WTC11 (cell line): ENCODE data around the gene MYH11. TPM values are rescaled to one million over a fixed set of nuclear protein-coding genes. Genes with fewer than 3 reads are reported as not detected.

Experiments used
- ATAC-seq: fragments of 200-7000 bp; cut with Tn5 transposase; 2 replicates; pipeline ENCODE4 v1.10.0; 2021; ENCODE audit warnings: mild to moderate bottlenecking, moderate library complexity
- CTCF ChIA-PET: fragments of 300-600 bp; sonication (Branson Sonifier 250); formaldehyde crosslinking; loops from one replicate; lab custom pipeline; 2021; ENCODE audit warnings: antibody characterized with exemption; lab: Charles Lee
- POLR2A ChIA-PET: fragments of 350-600 bp; sonication (Branson Sonifier 250); formaldehyde crosslinking; loops from one replicate; lab custom pipeline; 2021; ENCODE audit warnings: antibody characterized with exemption; lab: Charles Lee
- DNase-seq: peaks from one replicate; pipeline ENCODE4 v3.0.0; 2021; ENCODE audit warnings: low spot score
- H3K27ac Mint-ChIP-seq: 2 replicates; pipeline ENCODE4 v1.8.0; 2021; ENCODE audit warnings: mixed read lengths
- H3K27me3 Mint-ChIP-seq: 2 replicates; pipeline ENCODE4 v1.8.0; 2021; ENCODE audit warnings: low read depth, mild to moderate bottlenecking, moderate library complexity, mixed read lengths
- H3K36me3 Mint-ChIP-seq: 2 replicates; pipeline ENCODE4 v1.8.0; 2021; ENCODE audit warnings: mixed read lengths
- H3K4me1 Mint-ChIP-seq: 2 replicates; pipeline ENCODE4 v1.8.0; 2022; ENCODE audit warnings: mixed read lengths
- H3K4me3 Mint-ChIP-seq: 2 replicates; pipeline ENCODE4 v1.8.0; 2021; ENCODE audit warnings: mild to moderate bottlenecking, moderate library complexity, mixed read lengths
- H3K9me3 Mint-ChIP-seq: 2 replicates; pipeline ENCODE4 v1.8.0; 2021; ENCODE audit warnings: mixed read lengths
- FOXJ3 ChIP-seq: sonication (generic); formaldehyde crosslinking; IDR thresholded peaks from 2 replicates; pipeline ENCODE4 v1.9.0; 2021; ENCODE audit warnings: missing genetic modification reagents, mild to moderate bottlenecking, borderline replicate concordance
- GRHL2 ChIP-seq: fragments of 250-450 bp; sonication (Bioruptor Pico); IDR thresholded peaks from 2 replicates; pipeline ENCODE4 v1.8.0; 2022; ENCODE audit warnings: mild to moderate bottlenecking, moderate library complexity; ENCODE audit not compliant: insufficient replicate concordance, severe bottlenecking
- HMGA2 ChIP-seq: fragments of 250-450 bp; sonication (Bioruptor Pico); IDR thresholded peaks from 2 replicates; pipeline ENCODE4 v1.4.0; 2021; ENCODE audit warnings: mild to moderate bottlenecking, moderate library complexity
- IRF2 ChIP-seq: sonication (generic); formaldehyde crosslinking; IDR thresholded peaks from 2 replicates; pipeline ENCODE4 v1.8.0; 2022; ENCODE audit warnings: low read depth, missing genetic modification reagents, borderline replicate concordance
- RORB ChIP-seq: fragments of 250-450 bp; sonication (Bioruptor Pico); IDR thresholded peaks from 2 replicates; pipeline ENCODE4 v1.9.0; 2021; ENCODE audit warnings: mild to moderate bottlenecking
- SP1 ChIP-seq: sonication (generic); formaldehyde crosslinking; conservative IDR thresholded peaks from 2 replicates; pipeline ENCODE4 v1.8.1; 2022; ENCODE audit warnings: missing genetic modification reagents
- TCF7 ChIP-seq: sonication (generic); formaldehyde crosslinking; IDR thresholded peaks from 2 replicates; pipeline ENCODE4 v1.8.0; 2022; ENCODE audit warnings: mild to moderate bottlenecking, low read depth, missing genetic modification reagents, moderate library complexity
- TEAD1 ChIP-seq: sonication (generic); formaldehyde crosslinking; IDR thresholded peaks from 2 replicates; pipeline ENCODE4 v1.8.0; 2022; ENCODE audit warnings: mild to moderate bottlenecking, missing genetic modification reagents
- ZBTB21 ChIP-seq: sonication (generic); formaldehyde crosslinking; IDR thresholded peaks from 2 replicates; pipeline ENCODE4 v1.8.1; 2023; ENCODE audit warnings: mild to moderate bottlenecking, missing genetic modification reagents, borderline replicate concordance
- ZNF121 ChIP-seq: sonication (generic); formaldehyde crosslinking; IDR thresholded peaks from 2 replicates; pipeline ENCODE4 v1.8.0; 2023; ENCODE audit warnings: missing genetic modification reagents
- ZNF317 ChIP-seq: sonication (generic); formaldehyde crosslinking; IDR thresholded peaks from 2 replicates; pipeline ENCODE4 v1.8.1; 2023; ENCODE audit warnings: low read depth, mild to moderate bottlenecking, moderate library complexity, missing genetic modification reagents, borderline replicate concordance
- ZNF671 ChIP-seq: fragments of 250-450 bp; sonication (Bioruptor Pico); IDR thresholded peaks from 2 replicates; pipeline ENCODE4 v1.8.0; 2021; ENCODE audit warnings: mild to moderate bottlenecking
- total RNA-seq: library from RNA; stranded (reverse); gene quantifications from 3 replicates; pipeline ENCODE4 v1.2.3, GENCODE V29; 2021
- TF ChIP-seq, protein P1 (sequence below): sonication (generic); formaldehyde crosslinking; IDR thresholded peaks from 2 replicates; pipeline ENCODE4 v1.8.0; 2022; ENCODE audit warnings: missing genetic modification reagents
- TF ChIP-seq, protein P2 (sequence below): sonication (generic); formaldehyde crosslinking; IDR thresholded peaks from 2 replicates; pipeline ENCODE4 v1.8.1; 2022; ENCODE audit warnings: mild to moderate bottlenecking, missing genetic modification reagents, moderate library complexity, borderline replicate concordance
- TF ChIP-seq, protein P3 (sequence below): fragments of 200-600 bp; IDR thresholded peaks from 2 replicates; pipeline ENCODE4 v1.8.0; 2022; ENCODE audit warnings: antibody characterized with exemption

MYH11 gene
- total RNA-seq, 1 experiment from 2014 or later, result 0.74 TPM

DNA sequence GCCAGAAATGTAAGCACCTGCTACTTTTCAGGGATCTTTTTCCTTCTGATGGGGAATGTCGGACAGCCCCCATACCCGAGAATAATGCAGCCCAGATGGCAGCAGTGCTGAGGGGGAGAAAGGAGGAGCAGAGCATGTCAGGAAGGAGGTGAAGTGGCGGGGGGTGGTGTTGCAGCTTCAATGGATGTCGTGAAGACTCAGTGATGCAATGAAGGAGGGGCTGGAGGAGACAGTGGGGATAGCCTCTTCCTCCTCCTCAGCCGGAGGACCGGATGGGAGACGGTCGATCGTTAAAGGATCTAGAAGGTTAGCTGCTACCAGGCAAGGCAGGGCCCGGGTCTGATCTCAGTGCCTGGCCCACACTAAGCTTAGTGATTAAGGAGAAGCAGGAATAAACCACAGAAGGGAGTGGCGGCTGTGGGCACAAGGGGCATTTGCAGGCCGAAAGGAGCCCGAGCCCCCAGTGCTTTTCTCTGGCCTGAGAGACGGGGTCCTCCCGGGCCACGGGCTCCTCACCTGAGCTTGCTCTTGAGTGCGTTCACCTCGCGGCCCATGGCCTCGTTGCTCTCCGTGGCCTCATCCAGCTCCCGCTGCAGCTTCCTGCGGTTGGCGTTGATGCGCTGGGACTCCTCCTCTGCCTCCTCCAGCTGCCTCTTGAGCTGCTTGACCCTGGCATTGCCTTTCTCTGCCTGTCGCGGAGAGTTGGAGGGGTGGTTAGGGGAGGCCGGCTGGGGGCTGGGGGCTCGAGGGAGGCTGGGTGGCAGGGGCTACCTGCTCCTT lies 142.2 kb downstream of the MYH11 start (continued):
- TF ChIP-seq, protein P1, sequence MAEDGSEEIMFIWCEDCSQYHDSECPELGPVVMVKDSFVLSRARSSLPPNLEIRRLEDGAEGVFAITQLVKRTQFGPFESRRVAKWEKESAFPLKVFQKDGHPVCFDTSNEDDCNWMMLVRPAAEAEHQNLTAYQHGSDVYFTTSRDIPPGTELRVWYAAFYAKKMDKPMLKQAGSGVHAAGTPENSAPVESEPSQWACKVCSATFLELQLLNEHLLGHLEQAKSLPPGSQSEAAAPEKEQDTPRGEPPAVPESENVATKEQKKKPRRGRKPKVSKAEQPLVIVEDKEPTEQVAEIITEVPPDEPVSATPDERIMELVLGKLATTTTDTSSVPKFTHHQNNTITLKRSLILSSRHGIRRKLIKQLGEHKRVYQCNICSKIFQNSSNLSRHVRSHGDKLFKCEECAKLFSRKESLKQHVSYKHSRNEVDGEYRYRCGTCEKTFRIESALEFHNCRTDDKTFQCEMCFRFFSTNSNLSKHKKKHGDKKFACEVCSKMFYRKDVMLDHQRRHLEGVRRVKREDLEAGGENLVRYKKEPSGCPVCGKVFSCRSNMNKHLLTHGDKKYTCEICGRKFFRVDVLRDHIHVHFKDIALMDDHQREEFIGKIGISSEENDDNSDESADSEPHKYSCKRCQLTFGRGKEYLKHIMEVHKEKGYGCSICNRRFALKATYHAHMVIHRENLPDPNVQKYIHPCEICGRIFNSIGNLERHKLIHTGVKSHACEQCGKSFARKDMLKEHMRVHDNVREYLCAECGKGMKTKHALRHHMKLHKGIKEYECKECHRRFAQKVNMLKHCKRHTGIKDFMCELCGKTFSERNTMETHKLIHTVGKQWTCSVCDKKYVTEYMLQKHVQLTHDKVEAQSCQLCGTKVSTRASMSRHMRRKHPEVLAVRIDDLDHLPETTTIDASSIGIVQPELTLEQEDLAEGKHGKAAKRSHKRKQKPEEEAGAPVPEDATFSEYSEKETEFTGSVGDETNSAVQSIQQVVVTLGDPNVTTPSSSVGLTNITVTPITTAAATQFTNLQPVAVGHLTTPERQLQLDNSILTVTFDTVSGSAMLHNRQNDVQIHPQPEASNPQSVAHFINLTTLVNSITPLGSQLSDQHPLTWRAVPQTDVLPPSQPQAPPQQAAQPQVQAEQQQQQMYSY, result no peak
- TF ChIP-seq SP1, result no peak

DNA sequence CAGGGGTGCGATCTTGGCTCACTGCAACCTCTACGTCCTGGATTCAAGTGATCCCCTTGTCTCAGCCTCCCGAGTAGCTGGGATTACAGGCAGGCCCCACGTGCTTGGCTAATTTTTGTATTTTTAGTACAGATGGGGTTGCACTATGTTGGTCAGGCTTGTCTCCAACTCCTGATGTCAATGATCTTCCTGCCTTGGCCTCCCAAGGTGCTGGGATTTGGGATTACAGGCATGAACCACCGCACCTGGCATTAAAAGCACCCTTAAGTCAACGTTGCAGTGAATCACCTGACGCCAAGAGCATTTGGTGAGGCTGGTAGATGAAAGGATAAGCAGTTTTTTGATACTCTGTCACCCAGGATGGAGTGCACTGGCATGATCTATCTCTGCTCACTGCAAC lies 147.8 kb downstream of the MYH11 start:
- no peak overlapping the region for H3K27ac Mint-ChIP-seq
- no peaks in the 10 kb centered on the region for H3K27me3 Mint-ChIP-seq
- TF ChIP-seq ZNF671 (CRISPR knock-in tag) (no peak), ZNF317 (no peak), TEAD1 (CRISPR knock-in tag) (no peak), IRF2 (CRISPR knock-in tag) (no peak), TCF7 (no peak), RORB (CRISPR knock-in tag) (no peak), ZBTB21 (no peak), HMGA2 (CRISPR knock-in tag) (no peak), ZNF121 (CRISPR knock-in tag) (no peak), GRHL2 (CRISPR knock-in tag) (no peak), FOXJ3 (CRISPR knock-in tag) (no peak)
- TF ChIP-seq, protein P2, sequence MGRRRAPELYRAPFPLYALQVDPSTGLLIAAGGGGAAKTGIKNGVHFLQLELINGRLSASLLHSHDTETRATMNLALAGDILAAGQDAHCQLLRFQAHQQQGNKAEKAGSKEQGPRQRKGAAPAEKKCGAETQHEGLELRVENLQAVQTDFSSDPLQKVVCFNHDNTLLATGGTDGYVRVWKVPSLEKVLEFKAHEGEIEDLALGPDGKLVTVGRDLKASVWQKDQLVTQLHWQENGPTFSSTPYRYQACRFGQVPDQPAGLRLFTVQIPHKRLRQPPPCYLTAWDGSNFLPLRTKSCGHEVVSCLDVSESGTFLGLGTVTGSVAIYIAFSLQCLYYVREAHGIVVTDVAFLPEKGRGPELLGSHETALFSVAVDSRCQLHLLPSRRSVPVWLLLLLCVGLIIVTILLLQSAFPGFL (CRISPR knock-in tag), result no peak
- TF ChIP-seq, protein P3, sequence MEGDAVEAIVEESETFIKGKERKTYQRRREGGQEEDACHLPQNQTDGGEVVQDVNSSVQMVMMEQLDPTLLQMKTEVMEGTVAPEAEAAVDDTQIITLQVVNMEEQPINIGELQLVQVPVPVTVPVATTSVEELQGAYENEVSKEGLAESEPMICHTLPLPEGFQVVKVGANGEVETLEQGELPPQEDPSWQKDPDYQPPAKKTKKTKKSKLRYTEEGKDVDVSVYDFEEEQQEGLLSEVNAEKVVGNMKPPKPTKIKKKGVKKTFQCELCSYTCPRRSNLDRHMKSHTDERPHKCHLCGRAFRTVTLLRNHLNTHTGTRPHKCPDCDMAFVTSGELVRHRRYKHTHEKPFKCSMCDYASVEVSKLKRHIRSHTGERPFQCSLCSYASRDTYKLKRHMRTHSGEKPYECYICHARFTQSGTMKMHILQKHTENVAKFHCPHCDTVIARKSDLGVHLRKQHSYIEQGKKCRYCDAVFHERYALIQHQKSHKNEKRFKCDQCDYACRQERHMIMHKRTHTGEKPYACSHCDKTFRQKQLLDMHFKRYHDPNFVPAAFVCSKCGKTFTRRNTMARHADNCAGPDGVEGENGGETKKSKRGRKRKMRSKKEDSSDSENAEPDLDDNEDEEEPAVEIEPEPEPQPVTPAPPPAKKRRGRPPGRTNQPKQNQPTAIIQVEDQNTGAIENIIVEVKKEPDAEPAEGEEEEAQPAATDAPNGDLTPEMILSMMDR, result no peak
- TF ChIP-seq, protein P1, result no peak
- no peaks in the 10 kb centered on the region for H3K36me3 Mint-ChIP-seq
- H3K4me3 Mint-ChIP-seq, result no peak overlapping the region
- DNase-seq (no peak), ATAC-seq (no peak)
- no peaks in the 10 kb centered on the region for H3K4me1 Mint-ChIP-seq
- POLR2A ChIA-PET, result interaction anchor here (1.2 kb wide), 1 partner anchor 8 kb away, joined by 3 read pairs; no protein-coding TSS in a partner anchor
- H3K9me3 Mint-ChIP-seq, result no peaks in the 10 kb centered on the region
- CTCF ChIA-PET, result no interaction called here
